GM21723 (cell line): ENCODE data around the gene SLC25A21.

Source experiments
- ATAC-seq: cut with Tn5 transposase; IDR thresholded peaks from one replicate; pipeline ENCODE4 v1.9.1; 2021; ENCODE audit warnings: mild to moderate bottlenecking, moderate library complexity; ENCODE audit not compliant: unreplicated experiment

The SLC25A21 gene

GRCh38 chr14:37145395-37145794 lies 27.0 kb downstream of the SLC25A21 start:
- no peak for ATAC-seq

GRCh38 chr14:37144729-37145363 lies 27.6 kb downstream of the SLC25A21 start:
- ATAC-seq, result no peak

GRCh38 chr14:37143475-37143874 lies 28.9 kb downstream of the SLC25A21 start:
- no peak for ATAC-seq

- no peak for ATAC-seq
These were observed 29.5 kb downstream of the SLC25A21 start for GRCh38 chr14:37142835-37143401.

GRCh38 chr14:37140176-37140575 lies 32.2 kb downstream of the SLC25A21 start:
- no peak for ATAC-seq

GRCh38 chr14:37139710-37140109 lies 32.7 kb downstream of the SLC25A21 start:
- ATAC-seq, result no peak

- no peak for ATAC-seq
These were observed 33.5 kb downstream of the SLC25A21 start for GRCh38 chr14:37138898-37139297.

GRCh38 chr14:37133284-37133913 lies 39.0 kb downstream of the SLC25A21 start:
- ATAC-seq, result no peak

- ATAC-seq, result no peak
These were observed 41.2 kb downstream of the SLC25A21 start for GRCh38 chr14:37131205-37131604.

- ATAC-seq, result no peak
These were observed 43.4 kb downstream of the SLC25A21 start for GRCh38 chr14:37129047-37129446.

GRCh38 chr14:37124614-37125013 lies 47.8 kb downstream of the SLC25A21 start:
- no peak for ATAC-seq

- no peak for ATAC-seq
These were observed 49.3 kb downstream of the SLC25A21 start for GRCh38 chr14:37122919-37123639.

GRCh38 chr14:37122288-37122687 lies 50.1 kb downstream of the SLC25A21 start:
- no peak for ATAC-seq

GRCh38 chr14:37118673-37119366 lies 53.6 kb downstream of the SLC25A21 start:
- no peak for ATAC-seq

- ATAC-seq, result no peak
These were observed 55.2 kb downstream of the SLC25A21 start for GRCh38 chr14:37116933-37117849.

GRCh38 chr14:37115406-37115805 lies 57.0 kb downstream of the SLC25A21 start:
- ATAC-seq, result no peak

GRCh38 chr14:37114559-37114958 lies 57.8 kb downstream of the SLC25A21 start:
- no peak for ATAC-seq

GRCh38 chr14:37114002-37114401 lies 58.4 kb downstream of the SLC25A21 start:
- no peak for ATAC-seq

- ATAC-seq, result no peak
These were observed 74.3 kb downstream of the SLC25A21 start for GRCh38 chr14:37098132-37098531.

- no peak for ATAC-seq
These were observed 77.9 kb downstream of the SLC25A21 start for GRCh38 chr14:37094502-37094901.
